SK-N-SH (cell line): Measurements from ENCODE around the gene DCLK1. TPM values are rescaled to one million over a fixed set of nuclear protein-coding genes. Genes with fewer than 3 reads are reported as not detected.

Experiments used
- CTCF ChIA-PET: fragments of 300-600, 350-600 bp; formaldehyde crosslinking; extraction: SDS; loops from one replicate; lab custom pipeline; 2021; lab: Yijun Ruan, JAX
- POLR2A ChIA-PET: fragments of 350-600 bp; sonication (Branson Sonifier 250); formaldehyde crosslinking; extraction: SDS; loops from one replicate; lab custom pipeline; 2020; ENCODE audit warnings: antibody characterized with exemption, inconsistent platforms; lab: Yijun Ruan, JAX
- DNase-seq: peaks from one replicate; pipeline ENCODE4 v3.0.0; 2012
- H2AFZ ChIP-seq: fragments of 200-600 bp; sonication (generic); 2 replicates; pipeline ENCODE4 v1.8.1; 2016; ENCODE audit warnings: antibody characterized with exemption, mild to moderate bottlenecking, low read depth
- H3F3A ChIP-seq: fragments of 200-600 bp; sonication (generic); replicated peaks from 2 replicates; pipeline ENCODE3; 2016; ENCODE audit warnings: antibody characterized with exemption, mild to moderate bottlenecking; ENCODE audit not compliant: insufficient read depth
- H3K27ac ChIP-seq, 2 experiments: fragments of 200-500 bp in 1 of 2; fragments of 200-600 bp in 1 of 2; sonication (Bioruptor generic) in 1 of 2; sonication (generic), shearing (Covaris generic) in 1 of 2; 2 replicates each; pipeline versions ENCODE4 v1.5.1 to v1.6.1; 2014 to 2016; ENCODE audit warnings: low read depth in 2 of 2, inconsistent platforms in 1 of 2, low read length in 1 of 2, mild to moderate bottlenecking in 1 of 2, mixed read lengths in 1 of 2
- H3K27me3 ChIP-seq: fragments of 200-600 bp; sonication (generic), shearing (Covaris generic); 2 replicates; pipeline ENCODE4 v1.6.1; 2016; ENCODE audit warnings: mixed run types; ENCODE audit not compliant: insufficient read depth
- H3K36me3 ChIP-seq, 2 experiments: fragments of 200-500 bp in 1 of 2; fragments of 200-600 bp in 1 of 2; sonication (Bioruptor generic) in 1 of 2; sonication (generic) in 1 of 2; replicated peaks in 1 of 2; 2 replicates each; pipeline versions ENCODE3 to v1.5.1; 2014 to 2016; ENCODE audit warnings: low read length in 1 of 2, mild to moderate bottlenecking in 1 of 2; ENCODE audit not compliant: insufficient read depth in 2 of 2, control insufficient read depth in 1 of 2
- H3K4me1 ChIP-seq, 2 experiments: fragments of 200-500 bp in 1 of 2; fragments of 200-600 bp in 1 of 2; sonication (Bioruptor generic) in 1 of 2; sonication (generic), shearing (Covaris generic) in 1 of 2; 2 replicates each; pipeline versions ENCODE4 v1.5.1 to v1.6.1; 2014 to 2016; ENCODE audit warnings: low read depth in 1 of 2, low read length in 1 of 2, mixed run types in 1 of 2; ENCODE audit not compliant: insufficient read depth in 2 of 2, control insufficient read depth in 1 of 2
- H3K4me2 ChIP-seq: fragments of 200-600 bp; sonication (generic), shearing (Covaris generic); 2 replicates; pipeline ENCODE4 v1.6.1; 2017; ENCODE audit warnings: mixed run types
- H3K4me3 ChIP-seq, 2 experiments: fragments of 200-500 bp in 1 of 2; fragments of 200-600 bp in 1 of 2; sonication (Bioruptor generic) in 1 of 2; sonication (generic), shearing (Covaris generic) in 1 of 2; 2 replicates each; pipeline versions ENCODE4 v1.5.1 to v1.8.1; 2014 to 2016; ENCODE audit warnings: low read depth in 2 of 2, inconsistent platforms in 1 of 2, low read length in 1 of 2, mild to moderate bottlenecking in 1 of 2, mixed read lengths in 1 of 2, moderate library complexity in 1 of 2
- H3K79me2 ChIP-seq: fragments of 200-600 bp; sonication (generic); 2 replicates; pipeline ENCODE4 v1.8.1; 2017; ENCODE audit warnings: mild to moderate bottlenecking; ENCODE audit not compliant: insufficient read depth
- H3K9ac ChIP-seq: fragments of 200-600 bp; sonication (generic); 2 replicates; pipeline ENCODE4 v1.6.1; 2017; ENCODE audit warnings: mixed run types
- H3K9me2 ChIP-seq: fragments of 200-600 bp; sonication (generic); 2 replicates; pipeline ENCODE4 v1.6.1; 2017; ENCODE audit warnings: mixed run types
- H3K9me3 ChIP-seq: fragments of 200-600 bp; sonication (generic); 2 replicates; pipeline ENCODE4 v1.6.1; 2017; ENCODE audit warnings: mixed run types, mild to moderate bottlenecking, moderate library complexity
- H4K20me1 ChIP-seq: fragments of 200-600 bp; sonication (generic); 2 replicates; pipeline ENCODE4 v1.6.1; 2017; ENCODE audit warnings: mild to moderate bottlenecking, mixed run types; ENCODE audit not compliant: insufficient read depth
- CHD2 ChIP-seq: fragments of 150-350 bp; IDR thresholded peaks from 2 replicates; pipeline ENCODE4 v1.6.1; 2018; ENCODE audit warnings: low read length; ENCODE audit not compliant: partially characterized antibody
- ELF1 ChIP-seq: IDR thresholded peaks from 2 replicates; pipeline ENCODE4 v1.4.0; 2012
- EP300 ChIP-seq, 2 experiments: IDR thresholded peaks; 2 replicates each; pipeline versions ENCODE4 v1.4.0 to v1.6.1; 2012; ENCODE audit warnings: borderline replicate concordance in 1 of 2, low read depth in 1 of 2, low read length in 1 of 2
- FOSL2 ChIP-seq: IDR thresholded peaks from 2 replicates; pipeline ENCODE4 v1.4.0; 2012; ENCODE audit warnings: low read depth, mild to moderate bottlenecking, moderate library complexity, borderline replicate concordance
- JUND ChIP-seq: IDR thresholded peaks from 2 replicates; pipeline ENCODE4 v1.4.0; 2012
- MXI1 ChIP-seq: IDR thresholded peaks from 2 replicates; pipeline ENCODE4 v1.6.1; 2012; ENCODE audit warnings: mild to moderate bottlenecking, low read depth, low read length, improper control_type of control experiment
- NFIC ChIP-seq: IDR thresholded peaks from 2 replicates; pipeline ENCODE4 v1.4.0; 2012; ENCODE audit warnings: borderline replicate concordance
- NRF1 ChIP-seq: IDR thresholded peaks from 2 replicates; pipeline ENCODE4 v1.6.1; 2012; ENCODE audit warnings: low read depth, mild to moderate bottlenecking, low read length
- POLR2AphosphoS5 ChIP-seq: IDR thresholded peaks from 2 replicates; pipeline ENCODE4 v1.6.1; 2012; ENCODE audit warnings: low read depth, low read length
- RXRA ChIP-seq: IDR thresholded peaks from 2 replicates; pipeline ENCODE4 v1.4.0; 2012; ENCODE audit warnings: low read depth, mild to moderate bottlenecking, borderline replicate concordance
- SIN3A ChIP-seq: IDR thresholded peaks from 2 replicates; pipeline ENCODE4 v1.6.1; 2012; ENCODE audit warnings: low read depth, mild to moderate bottlenecking, low read length, moderate library complexity, borderline replicate concordance
- SMC3 ChIP-seq: IDR thresholded peaks from 2 replicates; pipeline ENCODE4 v1.6.1; 2012; ENCODE audit warnings: low read depth, low read length, improper control_type of control experiment
- TAF1 ChIP-seq: IDR thresholded peaks from 2 replicates; pipeline ENCODE4 v1.6.1; 2012; ENCODE audit warnings: low read depth, mild to moderate bottlenecking, low read length, moderate library complexity, borderline replicate concordance
- TEAD4 ChIP-seq: IDR thresholded peaks from 2 replicates; pipeline ENCODE4 v1.4.0; 2012; ENCODE audit warnings: mild to moderate bottlenecking, borderline replicate concordance; ENCODE audit not compliant: insufficient read depth
- USF2 ChIP-seq: fragments of 150-350 bp; IDR thresholded peaks from 2 replicates; pipeline ENCODE4 v1.6.1; 2017; ENCODE audit warnings: antibody characterized with exemption, low read length, low read depth, borderline replicate concordance
- WGBS: methylation state at CpG from one replicate; pipeline ENCODE4 v1.1.6; 2017; ENCODE audit warnings: low lambda C conversion rate; 5-methylcytosine and 5-hydroxymethylcytosine counted together
- polyA plus RNA-seq, 3 experiments: library from polyadenylated mRNA; depleted of rRNA; stranded (reverse); fragments of >200 nt; gene quantifications; 2 replicates each; pipeline ENCODE4 v1.2.3, GENCODE V29; 2012
- TF ChIP-seq, protein P1 (sequence below): IDR thresholded peaks from 2 replicates; pipeline ENCODE4 v1.4.0; 2012; ENCODE audit warnings: low read depth, borderline replicate concordance
- TF ChIP-seq, protein P2 (sequence below): IDR thresholded peaks from 2 replicates; pipeline ENCODE4 v1.4.0; 2012; ENCODE audit warnings: low read depth, borderline replicate concordance
- TF ChIP-seq, protein P3 (sequence below): IDR thresholded peaks from 2 replicates; pipeline ENCODE4 v1.6.1; 2012; ENCODE audit warnings: mild to moderate bottlenecking, low read depth, low read length, moderate library complexity

Gene DCLK1
- polyA plus RNA-seq, 1 of the 3 experiments (the other 2 are of a cell fraction): 1.1 TPM

DNA sequence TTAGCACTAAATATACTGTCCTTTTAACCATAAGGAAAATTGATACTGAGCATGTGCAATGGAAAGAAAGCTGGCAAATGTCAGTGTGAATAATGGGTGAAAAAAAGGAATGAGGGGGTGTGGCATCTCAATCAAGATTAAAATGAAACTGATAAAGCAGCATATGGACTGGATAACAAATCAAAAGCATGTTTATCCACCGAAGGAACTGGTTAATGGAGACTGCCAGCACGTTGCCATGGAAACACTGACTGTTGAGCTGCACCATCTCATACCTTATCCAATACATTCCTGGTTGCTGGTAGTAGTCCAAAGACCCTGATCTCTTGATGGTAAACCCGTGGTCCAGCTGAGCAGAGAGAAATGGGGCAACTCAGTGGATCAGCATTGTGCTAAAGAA, 343.2 kb downstream of the DCLK1 start (continued):
- TF ChIP-seq, protein P1, sequence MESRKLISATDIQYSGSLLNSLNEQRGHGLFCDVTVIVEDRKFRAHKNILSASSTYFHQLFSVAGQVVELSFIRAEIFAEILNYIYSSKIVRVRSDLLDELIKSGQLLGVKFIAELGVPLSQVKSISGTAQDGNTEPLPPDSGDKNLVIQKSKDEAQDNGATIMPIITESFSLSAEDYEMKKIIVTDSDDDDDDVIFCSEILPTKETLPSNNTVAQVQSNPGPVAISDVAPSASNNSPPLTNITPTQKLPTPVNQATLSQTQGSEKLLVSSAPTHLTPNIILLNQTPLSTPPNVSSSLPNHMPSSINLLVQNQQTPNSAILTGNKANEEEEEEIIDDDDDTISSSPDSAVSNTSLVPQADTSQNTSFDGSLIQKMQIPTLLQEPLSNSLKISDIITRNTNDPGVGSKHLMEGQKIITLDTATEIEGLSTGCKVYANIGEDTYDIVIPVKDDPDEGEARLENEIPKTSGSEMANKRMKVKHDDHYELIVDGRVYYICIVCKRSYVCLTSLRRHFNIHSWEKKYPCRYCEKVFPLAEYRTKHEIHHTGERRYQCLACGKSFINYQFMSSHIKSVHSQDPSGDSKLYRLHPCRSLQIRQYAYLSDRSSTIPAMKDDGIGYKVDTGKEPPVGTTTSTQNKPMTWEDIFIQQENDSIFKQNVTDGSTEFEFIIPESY: no peak
- TF ChIP-seq, protein P2, sequence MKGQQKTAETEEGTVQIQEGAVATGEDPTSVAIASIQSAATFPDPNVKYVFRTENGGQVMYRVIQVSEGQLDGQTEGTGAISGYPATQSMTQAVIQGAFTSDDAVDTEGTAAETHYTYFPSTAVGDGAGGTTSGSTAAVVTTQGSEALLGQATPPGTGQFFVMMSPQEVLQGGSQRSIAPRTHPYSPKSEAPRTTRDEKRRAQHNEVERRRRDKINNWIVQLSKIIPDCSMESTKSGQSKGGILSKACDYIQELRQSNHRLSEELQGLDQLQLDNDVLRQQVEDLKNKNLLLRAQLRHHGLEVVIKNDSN: no peak
- TF ChIP-seq JUND: no peak
- no peak for TF ChIP-seq RXRA
- TF ChIP-seq USF2: no peak

- Histone ChIP-seq H3K79me2 (no peaks in the 10 kb centered on the region), H3K4me1 (peaks cover 0 to 52% of the 10 kb centered on the region in 2 experiments; a peak in 3 of 4 replicates)
- CTCF ChIA-PET: interaction anchor here (0.8 to 6.0 kb wide), 7 partner anchors 11 to 309 kb away, joined by 3 to 52 read pairs (median 7); partner anchors contain the start of gene MAB21L1
- peak; percentile 53; the same call in 1 of the 2 replicates for TF ChIP-seq POLR2AphosphoS5
- TF ChIP-seq USF2: no peak
- no peak for TF ChIP-seq TAF1
- peak; percentile 83 for TF ChIP-seq CHD2
- TF ChIP-seq FOSL2: no peak
- TF ChIP-seq SIN3A: no peak
- no peak for TF ChIP-seq TEAD4
- TF ChIP-seq, protein P1: no peak
- peak; percentile 19; the same call in 1 of the 2 replicates for TF ChIP-seq MXI1
- TF ChIP-seq NFIC: no peak
- no peak for TF ChIP-seq SMC3
- no peak for TF ChIP-seq ELF1
- TF ChIP-seq EP300 (IDR thresholded peaks at IDR 0.05; ENCODE audit: borderline replicate concordance in 1 of 2, low read depth in 1 of 2, low read length in 1 of 2): peak in 1 of 2 experiments; percentile 98; a peak in 2 of 4 replicates
- TF ChIP-seq, protein P3, sequence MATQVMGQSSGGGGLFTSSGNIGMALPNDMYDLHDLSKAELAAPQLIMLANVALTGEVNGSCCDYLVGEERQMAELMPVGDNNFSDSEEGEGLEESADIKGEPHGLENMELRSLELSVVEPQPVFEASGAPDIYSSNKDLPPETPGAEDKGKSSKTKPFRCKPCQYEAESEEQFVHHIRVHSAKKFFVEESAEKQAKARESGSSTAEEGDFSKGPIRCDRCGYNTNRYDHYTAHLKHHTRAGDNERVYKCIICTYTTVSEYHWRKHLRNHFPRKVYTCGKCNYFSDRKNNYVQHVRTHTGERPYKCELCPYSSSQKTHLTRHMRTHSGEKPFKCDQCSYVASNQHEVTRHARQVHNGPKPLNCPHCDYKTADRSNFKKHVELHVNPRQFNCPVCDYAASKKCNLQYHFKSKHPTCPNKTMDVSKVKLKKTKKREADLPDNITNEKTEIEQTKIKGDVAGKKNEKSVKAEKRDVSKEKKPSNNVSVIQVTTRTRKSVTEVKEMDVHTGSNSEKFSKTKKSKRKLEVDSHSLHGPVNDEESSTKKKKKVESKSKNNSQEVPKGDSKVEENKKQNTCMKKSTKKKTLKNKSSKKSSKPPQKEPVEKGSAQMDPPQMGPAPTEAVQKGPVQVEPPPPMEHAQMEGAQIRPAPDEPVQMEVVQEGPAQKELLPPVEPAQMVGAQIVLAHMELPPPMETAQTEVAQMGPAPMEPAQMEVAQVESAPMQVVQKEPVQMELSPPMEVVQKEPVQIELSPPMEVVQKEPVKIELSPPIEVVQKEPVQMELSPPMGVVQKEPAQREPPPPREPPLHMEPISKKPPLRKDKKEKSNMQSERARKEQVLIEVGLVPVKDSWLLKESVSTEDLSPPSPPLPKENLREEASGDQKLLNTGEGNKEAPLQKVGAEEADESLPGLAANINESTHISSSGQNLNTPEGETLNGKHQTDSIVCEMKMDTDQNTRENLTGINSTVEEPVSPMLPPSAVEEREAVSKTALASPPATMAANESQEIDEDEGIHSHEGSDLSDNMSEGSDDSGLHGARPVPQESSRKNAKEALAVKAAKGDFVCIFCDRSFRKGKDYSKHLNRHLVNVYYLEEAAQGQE: no peak
- no peak for TF ChIP-seq RXRA
- TF ChIP-seq NRF1: no peak
These were observed 345.4 kb downstream of the DCLK1 start for GRCh38 chr13:35785576-35786303.

More at GRCh38 chr13:35785576-35786303, 345.4 kb downstream of the DCLK1 start:
- H3K27ac ChIP-seq: peak overlapping the region in 1 of 2 experiments; percentile 97; a peak in 2 of 4 replicates
- WGBS: 58% methylated on average over 12 of the region's 12 CpGs
- POLR2A ChIA-PET: interaction anchor here (0.6 to 2.0 kb wide), 6 partner anchors 25 to 315 kb away, joined by 3 to 16 read pairs (median 4); partner anchors contain the start of gene MAB21L1
- no peak overlapping the region for H3K9ac ChIP-seq
- no peaks in the 10 kb centered on the region for H3K9me3 ChIP-seq
- H3K27me3 ChIP-seq: no peaks in the 10 kb centered on the region
- H3K9me2 ChIP-seq: no peaks in the 10 kb centered on the region
- peak overlapping the region in 1 of 2 experiments; percentile 14; a peak in 1 of 4 replicates for H3K4me3 ChIP-seq
- peak; percentile 46 for DNase-seq
- H3K4me2 ChIP-seq: no peak overlapping the region
- no peak overlapping the region for H2AFZ ChIP-seq
- H3K36me3 ChIP-seq: no peaks in the 10 kb centered on the region
- H4K20me1 ChIP-seq: no peaks in the 10 kb centered on the region
- H3F3A ChIP-seq: no peaks in the 10 kb centered on the region
